ENCODE measurements around the gene TBC1D2B. TPM values are rescaled to one million over a fixed set of nuclear protein-coding genes. Genes with fewer than 3 reads are reported as not detected.
"Not testable (repeated sequence)": the region's sequence is repeated elsewhere in the genome, so short reads cannot be mapped to it uniquely, and the experiment has no call there.

Gene TBC1D2B
- polyA plus RNA-seq, 3 donors, result 25.9 to 30.5 (median 28.0) TPM

DNA sequence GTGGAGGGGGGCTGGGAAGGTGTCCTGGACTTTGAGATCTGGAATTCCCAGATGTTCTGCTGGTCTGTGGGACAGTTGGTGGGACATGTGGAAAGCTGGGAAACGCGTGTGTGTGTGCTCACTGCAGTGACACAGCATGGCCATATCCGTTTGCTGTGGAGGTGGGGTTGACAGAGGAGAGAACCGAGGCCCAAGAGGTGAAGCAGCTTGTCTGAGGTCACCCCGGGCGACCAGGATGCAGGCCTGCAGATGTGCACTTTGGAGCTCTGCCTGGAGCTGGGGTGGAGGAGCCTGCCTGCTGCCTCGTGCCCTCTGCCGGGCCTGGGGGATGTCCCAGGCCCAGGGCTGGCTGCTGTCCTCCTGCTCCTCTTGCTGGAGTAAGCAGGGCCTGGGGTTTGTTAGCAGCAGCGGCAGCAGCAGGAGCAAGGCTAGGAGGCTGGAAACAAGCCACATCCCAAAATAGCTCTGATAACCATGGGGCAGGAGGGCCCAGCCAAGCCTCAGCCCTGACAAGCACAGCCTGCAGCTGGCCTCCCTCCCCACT lies 85.8 kb downstream of the TBC1D2B start:
- peak; percentile 65 for DNase-seq

DNA sequence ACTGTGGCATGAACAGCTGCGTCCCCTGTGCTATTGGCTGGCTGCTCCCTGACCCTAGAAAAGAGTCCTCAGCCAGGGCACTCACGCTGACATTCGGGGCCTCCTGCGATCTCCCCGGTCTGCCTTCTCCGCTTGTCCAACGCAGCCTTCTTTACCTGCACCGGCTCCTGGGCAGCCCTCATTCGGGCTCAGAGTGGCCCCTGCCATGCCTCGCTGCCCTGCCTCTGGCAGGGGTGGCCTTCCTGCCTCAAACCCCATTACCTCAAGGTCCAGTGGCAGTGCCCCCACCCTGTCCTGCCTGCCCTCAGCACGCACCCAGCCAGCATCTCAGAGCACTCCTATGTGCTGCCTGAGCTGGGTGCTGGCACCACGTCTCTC lies 86.5 kb downstream of the TBC1D2B start:
- no peak for DNase-seq

DNA sequence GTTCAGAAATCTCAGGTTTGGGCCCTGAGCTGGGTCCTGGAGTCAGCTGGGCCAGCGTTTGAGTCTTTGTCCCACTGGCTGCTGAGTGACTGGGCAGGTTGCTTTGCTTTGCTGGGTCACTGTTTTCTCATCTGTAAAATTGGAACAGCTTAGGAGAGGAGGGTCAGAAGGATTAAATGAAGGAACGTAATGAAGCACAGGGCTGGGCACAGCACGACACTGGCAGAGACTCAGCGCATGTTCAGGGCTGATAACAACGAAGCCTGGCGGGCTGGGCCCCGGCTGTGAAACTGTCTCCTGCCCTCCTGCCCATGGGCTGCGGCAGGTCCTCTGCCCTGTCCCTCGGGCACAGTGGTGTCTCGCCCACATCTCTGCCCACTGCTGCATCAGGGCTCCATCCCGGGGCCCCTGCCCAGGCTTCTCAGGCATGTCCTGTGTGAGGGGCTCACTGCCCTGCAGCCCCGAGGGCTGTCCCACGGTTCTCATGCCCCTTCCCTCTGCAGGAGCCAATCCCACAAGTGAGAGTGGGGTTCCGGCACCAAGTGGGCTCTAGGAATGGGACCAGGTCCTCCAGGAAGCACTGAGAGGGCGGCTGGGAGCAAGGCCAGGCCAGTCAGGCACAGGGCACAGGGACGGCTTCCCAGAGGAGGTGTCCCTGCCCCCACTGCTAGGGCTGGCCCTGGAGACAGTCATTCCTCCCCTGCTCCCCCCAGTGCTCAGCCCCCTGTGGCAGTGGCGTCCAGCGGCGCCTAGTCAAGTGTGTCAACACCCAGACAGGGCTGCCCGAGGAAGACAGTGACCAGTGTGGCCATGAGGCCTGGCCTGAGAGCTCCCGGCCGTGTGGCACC lies 88.0 kb downstream of the TBC1D2B start:
- no peak for DNase-seq

DNA sequence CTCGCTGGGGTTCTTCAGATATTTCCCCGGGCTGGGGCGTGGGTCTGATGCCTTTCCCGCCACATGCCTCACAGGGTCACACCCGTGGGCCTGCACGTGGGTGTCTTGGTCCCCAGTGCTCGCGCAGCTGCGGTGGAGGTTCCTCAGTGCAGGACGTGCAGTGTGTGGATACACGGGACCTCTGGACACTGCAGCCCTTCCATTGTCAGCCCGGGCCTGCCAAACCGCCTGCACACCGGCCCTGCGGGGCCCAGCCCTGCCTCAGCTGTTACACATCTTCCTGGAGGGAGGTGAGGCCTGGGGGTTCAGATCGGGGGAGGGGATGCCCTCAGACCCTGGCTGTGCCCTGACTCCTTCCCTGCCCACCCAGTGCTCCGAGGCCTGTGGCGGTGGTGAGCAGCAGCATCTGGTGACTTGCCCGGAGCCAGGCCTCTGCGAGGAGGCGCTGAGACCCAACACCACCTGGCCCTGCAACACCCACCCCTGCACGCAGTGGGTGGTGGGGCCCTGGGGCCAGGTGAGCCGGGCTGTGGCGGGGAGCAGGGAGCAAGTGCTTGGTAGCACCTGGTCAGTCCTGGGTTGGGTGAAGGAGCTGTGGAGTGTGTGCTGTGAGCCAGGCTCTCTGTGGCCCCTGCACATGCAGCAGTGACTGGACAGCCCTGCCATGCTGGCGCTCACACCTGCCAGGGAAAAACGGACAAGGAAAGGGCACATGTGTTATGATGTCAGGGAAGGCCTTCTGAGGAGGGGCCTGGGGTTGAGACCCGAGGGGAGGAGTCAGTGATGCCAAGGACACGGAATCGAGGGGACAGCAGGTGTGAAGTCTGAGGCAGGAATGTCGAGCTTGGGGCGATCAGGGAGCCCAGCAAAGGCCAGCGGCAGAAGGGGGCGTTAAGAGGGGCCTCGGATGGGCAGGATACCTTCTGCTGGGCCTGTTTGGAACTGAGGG lies 88.9 kb downstream of the TBC1D2B start:
- no peak for DNase-seq

DNA sequence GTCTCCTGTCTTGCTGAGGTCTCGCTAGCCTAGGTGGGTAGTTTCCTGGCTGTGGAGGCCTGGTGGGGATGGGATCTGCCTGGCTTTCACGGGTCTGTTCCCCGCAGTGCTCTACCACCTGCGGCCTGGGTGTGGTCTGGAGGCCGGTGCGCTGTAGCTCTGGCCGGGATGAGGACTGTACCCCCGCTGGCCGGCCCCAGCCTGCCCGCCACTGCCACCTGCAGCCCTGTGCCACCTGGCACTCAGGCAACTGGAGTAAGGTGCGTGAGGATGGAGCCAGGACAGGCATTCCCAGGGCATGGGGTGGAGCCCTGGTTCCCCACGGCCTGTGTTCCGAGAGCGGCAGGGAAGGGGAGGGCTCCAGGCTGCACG lies 89.8 kb downstream of the TBC1D2B start:
- not testable (repeated sequence) for DNase-seq

DNA sequence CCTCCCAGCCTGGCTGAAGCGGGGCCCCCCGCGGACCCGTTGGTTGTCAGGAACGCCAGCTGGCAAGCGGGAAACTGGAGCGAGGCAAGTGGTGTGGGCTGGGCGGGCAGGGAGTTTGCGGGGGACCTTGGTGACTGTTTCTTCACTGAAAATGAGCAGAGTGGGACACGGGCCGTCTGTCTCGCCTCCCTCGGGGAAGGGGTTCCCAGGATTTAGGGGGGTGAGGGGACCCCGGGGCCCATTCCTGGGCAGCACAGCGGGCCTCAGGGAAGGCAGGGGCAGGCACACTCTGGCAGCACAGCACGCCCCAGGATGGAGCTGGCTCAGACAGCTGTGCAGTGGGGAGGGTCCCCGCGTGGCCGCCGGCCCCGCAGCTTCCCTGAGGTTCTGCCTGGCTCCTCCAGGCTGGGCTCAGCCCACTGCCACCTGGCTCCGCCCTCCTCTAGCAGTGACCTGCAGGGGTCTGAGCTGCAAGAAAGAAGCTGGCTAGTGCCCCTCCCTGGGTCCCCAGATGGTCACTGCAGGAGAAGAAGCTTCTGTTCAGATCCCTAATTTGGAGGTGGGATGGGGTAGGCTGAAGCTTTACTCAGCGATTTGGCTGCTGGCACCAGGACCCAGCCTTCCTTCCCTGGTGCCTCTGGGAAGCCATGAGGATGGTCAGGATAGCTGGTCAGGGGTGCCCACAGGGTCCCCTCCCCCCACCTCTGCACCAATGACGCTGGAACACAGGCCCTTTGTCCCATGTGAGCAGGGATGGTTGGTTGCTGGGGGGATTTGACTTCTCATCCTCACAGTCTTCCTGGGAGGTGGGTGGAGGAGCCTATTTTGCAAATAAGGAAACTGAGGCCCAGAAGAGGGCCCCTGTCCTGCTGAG lies 90.4 kb downstream of the TBC1D2B start:
- no peak for DNase-seq

DNA sequence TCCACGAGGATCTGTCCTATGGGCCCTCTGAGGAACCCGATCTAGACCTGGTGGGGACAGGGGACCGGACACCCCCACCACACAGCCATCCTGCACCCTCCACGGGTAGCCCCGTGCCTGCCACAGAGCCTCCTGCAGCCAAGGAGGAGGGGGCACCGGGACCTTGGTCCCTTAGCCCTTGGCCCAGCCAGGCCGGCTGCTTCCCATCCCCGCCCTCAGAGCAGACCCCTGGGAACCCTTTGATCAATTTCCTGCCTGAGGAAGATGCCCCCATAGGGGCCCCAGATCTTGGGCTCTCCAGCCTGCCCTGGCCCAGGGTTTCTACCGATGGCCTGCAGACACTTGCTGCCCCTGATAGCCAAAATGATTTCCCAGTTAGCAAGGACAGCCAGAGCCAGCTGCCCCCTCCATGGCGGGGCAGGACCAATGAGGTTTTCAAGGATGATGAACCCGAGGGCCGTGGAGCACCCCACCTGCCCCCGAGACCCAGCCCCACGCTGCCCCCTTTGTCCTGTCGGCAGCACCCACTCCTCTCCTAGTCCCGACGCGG lies 91.5 kb downstream of the TBC1D2B start:
- DNase-seq, result no peak

DNA sequence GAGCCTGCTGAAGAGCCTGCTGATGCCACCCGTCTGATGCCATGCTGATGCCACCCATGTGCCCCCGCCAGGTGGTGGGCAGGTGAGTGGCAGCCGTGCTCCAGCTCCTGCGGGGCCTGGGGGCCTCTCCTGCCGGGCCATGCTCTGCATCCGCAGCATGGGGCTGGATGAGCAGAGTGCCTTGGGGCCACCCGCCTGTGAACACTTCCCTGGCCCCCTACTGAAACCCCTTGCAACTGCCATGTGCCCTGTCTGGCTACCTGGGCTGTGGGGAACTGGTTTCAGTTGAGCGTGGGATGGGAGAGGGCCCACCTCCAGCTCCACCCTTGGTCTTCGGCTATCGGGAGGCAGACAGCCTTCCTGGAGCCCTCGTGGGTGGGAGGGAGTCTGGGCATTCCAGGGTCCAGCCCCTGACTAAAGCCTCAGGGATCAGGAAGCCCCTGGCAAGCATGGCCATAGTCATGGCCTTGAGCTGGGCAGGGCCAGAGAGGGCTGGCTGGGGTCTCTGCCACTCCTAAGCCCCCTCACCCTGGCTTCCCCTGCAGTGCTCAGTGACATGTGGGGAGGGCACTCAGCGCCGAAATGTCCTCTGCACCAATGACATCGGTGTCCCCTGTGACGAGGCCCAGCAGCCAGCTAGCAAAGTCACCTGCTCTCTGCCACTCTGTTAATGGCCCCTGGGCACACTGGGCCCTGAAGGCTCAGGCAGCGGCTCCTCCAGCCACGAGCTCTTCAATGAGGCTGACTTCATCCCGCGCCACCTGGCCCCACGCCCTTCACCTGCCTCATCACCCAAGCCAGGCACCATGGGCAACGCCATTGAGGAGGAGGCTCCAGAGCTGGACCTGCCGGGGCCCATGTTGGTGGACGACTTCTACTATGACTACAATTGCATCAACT lies 92.2 kb downstream of the TBC1D2B start:
- DNase-seq, result no peak

DNA sequence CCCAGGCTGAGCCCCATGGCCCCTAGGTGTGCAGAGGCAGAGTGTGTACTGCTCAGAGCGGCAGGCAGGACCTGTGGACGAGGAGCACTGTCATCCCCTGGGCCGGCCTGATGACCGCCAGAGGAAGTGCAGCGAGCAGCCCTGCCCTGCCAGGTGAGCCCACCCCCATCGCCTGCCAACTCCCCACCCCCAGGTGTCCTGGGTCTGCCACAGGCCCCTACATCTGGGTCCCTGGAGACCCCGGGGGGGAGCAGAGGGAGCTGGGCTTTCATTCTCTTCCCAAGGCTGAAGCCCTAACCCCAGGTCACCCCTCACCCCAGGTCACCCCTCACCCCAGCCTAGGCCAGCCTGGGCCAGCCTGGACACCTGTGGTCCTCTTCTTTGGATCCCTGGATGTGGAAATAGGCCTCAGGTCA lies 93.1 kb downstream of the TBC1D2B start:
- DNase-seq, result no peak

DNA sequence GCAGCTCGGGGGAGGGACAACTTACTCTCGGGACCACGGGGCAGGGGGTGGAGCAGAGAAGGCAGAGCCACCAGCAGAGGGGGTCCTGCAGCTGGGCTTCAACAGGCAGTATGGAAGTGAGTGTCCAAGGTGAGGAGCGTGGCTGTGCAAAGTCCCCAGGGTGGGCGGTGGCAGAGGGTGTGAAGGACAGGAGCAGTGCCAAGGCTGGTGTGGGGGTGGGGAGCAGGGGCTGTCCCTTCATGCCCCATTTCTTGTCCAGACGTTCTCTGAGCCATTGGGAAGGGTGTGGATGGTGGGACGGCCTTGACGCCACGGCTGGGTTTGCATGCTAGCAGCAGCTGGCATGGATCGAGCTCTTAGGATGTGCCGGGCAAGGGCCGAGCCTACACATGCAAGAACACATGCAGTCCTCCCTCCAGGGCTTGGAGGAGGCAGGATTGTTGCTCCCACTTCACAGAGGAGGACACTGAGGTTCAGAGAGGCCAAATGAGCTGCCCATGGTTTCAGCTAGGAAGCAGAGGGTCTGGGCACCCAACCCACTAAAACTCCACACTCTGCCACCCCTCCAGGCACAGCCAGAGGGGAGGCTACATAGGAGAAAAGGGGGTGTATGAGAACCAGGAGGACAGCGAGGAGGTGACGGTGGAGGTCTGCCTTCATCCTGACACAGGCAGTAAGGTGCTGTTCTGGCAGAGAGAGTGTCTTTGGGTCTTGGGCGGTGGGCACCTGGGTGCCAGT lies 93.6 kb downstream of the TBC1D2B start:
- no peak for DNase-seq

DNA sequence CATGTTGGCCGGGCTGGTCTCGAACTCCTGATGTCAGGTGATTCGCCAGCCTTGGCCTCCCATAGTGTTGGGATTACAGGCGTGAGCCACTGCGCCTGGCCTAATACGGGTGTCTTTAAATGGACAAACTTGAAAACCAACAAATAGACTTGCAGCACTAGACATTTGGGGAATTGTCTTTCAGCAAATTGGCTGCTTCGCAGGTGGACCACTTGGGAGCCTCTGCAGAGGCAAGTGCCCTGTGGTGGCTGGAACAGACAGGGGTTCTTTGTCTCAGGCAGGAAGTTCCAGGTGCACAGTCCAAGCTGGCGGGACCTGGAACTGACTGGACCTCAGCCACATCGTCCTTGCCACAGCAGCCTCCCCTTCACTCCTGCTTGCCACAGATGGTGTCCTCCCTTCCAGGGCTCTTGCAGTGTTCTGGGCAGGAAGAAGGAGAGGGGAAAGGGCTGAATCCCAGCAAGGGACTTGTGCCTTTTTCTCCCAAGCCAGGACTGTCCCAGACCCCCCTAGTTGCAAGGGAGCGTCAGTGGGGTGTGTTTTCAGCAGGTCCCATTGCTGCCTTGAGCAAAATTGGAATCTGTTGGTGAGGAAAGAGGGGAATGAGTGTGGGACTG lies 94.3 kb downstream of the TBC1D2B start:
- no peak for DNase-seq

DNA sequence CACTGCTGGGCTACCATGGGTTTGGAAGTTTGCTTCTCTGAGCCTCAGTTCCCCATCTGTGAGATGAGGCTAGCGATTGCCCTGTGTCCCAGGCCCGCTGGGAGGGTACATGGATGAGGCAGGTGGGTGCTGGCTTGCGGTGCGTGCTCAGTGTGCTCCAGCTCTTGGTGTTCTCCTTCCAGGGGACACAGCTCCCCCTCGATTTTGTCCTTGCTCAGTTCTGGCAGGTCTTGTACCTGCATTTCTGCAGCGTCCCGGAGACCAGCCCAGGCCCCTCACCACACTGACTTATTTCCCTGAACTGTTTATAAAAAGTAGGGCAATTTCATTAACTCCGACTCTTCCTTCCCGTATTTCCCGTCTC lies 95.4 kb downstream of the TBC1D2B start:
- DNase-seq, result no peak

DNA sequence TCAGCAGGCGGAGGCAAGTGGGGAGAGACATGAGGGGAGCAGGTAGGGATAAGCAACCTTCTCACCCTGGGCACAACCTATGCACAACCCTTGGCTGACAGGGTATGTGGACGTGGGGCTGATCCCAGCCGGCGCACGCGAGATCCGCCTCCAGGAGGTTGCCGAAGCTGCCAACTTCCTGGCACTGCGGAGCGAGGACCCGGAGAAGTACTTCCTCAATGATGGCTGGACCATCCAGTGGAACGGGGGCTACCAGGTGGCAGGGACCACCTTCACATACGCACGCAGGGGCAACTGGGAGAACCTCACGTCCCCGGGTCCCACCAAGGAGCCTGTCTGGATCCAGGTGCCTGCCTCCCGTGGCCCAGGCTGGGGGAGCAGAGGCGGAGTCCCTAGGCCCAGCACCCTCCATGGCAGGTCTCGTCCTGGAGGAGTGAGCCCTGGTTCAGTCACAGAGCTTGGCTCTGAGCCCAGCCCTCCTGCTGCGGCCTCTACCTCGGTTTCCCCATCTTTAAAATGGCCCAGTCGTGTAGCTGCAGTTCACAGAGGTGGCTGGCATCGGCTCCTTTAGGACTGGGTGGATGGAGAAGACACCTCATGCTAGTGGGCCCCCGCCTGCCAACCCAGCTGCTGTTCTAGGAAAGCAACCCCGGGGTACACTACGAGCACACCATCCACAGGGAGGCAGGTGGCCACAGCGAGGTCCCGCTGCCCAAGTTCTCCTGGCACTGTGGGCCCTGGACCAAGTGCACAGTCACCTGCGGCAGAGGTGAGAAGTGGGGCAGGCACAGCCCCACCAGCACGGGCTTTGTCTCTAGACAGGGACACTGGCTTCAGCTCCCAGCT lies 96.0 kb downstream of the TBC1D2B start:
- DNase-seq, result no peak

DNA sequence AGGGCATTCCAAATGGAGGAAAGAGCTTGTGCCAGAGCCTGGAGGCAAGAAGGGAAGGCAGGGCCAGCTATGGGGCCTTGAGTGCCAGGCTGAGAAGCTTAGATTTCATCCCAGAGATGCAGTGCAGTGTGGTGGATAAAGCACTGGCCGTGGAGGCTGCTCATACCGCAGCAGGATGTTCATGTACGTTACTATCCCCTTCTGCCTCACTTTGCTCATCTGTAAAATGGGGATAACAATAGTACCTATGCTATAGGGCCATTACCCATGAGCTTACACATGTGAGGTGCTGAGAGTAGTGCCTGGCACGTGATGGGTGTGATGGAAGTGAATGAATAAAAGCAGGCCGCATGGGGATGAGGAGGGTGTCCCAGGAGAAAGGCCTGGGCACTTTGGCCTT lies 96.8 kb downstream of the TBC1D2B start:
- not testable (repeated sequence) for DNase-seq

DNA sequence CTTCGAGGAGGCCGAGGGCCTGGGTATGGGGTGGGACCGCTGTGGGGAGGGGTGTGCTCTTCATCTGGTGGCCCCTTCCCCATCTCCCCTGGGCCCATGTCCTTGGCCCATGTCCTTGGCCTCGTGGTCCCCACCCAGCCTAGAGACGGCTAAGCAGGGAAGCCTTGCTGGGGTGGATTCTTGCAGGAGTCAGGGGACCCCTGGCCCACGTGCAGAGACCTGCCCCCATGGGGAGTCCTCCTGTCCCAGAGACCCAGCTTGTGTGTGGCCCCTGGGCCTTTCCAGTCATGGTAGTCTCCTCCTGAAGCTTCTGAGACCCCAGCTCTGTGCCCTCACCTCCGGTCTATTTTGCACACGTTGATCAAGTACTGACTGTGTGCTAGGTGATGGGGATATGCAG lies 97.4 kb downstream of the TBC1D2B start:
- no peak for DNase-seq

DNA sequence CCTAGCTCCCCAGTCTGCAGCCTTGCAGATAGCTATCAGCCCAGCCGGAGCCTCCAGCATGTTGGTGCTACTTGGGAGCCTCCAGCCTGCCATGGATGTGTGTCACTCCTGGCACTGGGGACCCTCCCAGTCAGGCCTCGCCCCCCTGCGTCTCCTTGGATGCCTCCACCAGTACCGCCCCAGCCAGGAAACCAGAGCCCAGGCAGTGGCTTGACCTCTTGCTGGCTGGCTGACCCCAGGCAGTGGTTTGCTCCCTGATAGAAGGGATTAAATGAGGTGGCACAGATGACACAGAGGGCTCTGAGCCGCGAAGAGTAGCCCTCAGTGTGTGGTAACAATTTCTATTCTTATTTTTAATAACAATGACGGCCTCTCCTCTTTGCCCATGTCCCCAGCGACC lies 98.4 kb downstream of the TBC1D2B start:
- DNase-seq, result not testable (repeated sequence)

DNA sequence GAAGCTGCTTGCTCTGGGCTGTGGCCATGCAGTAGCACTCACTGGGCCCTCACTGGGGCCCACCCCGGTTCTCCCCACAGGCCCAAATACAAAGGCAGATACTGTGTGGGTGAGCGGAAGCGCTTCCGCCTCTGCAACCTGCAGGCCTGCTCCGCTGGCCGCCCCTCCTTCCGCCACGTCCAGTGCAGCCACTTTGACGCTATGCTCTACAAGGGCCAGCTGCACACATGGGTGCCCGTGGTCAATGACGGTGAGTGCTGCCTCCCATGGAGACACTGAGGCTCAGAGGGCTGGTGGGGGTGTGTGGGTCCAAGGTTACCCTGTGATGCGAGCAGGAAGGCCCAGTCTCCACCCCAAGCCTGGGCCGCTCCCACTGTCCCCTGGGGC lies 98.8 kb downstream of the TBC1D2B start:
- not testable (repeated sequence) for DNase-seq

Data from renal pelvis (tissue), 4 donors.